Kidney (tissue), 14 donors: ENCODE data around the gene NEGR1. TPM values are rescaled to one million over a fixed set of nuclear protein-coding genes. Genes with fewer than 3 reads are reported as not detected.

Experiments used
- DNase-seq, 5 donors: peaks; one replicate each; pipeline ENCODE4 v3.0.0-alpha.2; 2013 to 2020
- FAIRE-seq: peaks from 2 replicates; lab custom pipeline; 2012; peaks lifted over from hg19 to GRCh38; lab: Jason Lieb, UNC
- H3K27ac ChIP-seq, 2 donors: one replicate each; pipeline ENCODE4 v1.7.0; 2013; ENCODE audit warnings: low read depth in 2 of 2, low read length in 2 of 2, inconsistent platforms in 1 of 2
- H3K27me3 ChIP-seq: one replicate; pipeline ENCODE4 v1.7.1; 2013; ENCODE audit warnings: low read length, inconsistent platforms; ENCODE audit not compliant: control insufficient read depth, insufficient read depth
- H3K36me3 ChIP-seq, 3 donors: one replicate each; pipeline versions ENCODE4 v1.7.0 to v1.7.1; 2013; ENCODE audit warnings: low read length in 3 of 3, control low read depth in 1 of 3, inconsistent platforms in 1 of 3; ENCODE audit not compliant: insufficient read depth in 3 of 3, control insufficient read depth in 2 of 3
- H3K4me1 ChIP-seq, 3 donors: one replicate each; pipeline versions ENCODE4 v1.7.0 to v1.7.1; 2013; ENCODE audit warnings: low read length in 3 of 3, inconsistent platforms in 1 of 3, low read depth in 1 of 3; ENCODE audit not compliant: control insufficient read depth in 2 of 3, insufficient read depth in 2 of 3
- H3K4me3 ChIP-seq, 3 donors: one replicate each; pipeline versions ENCODE4 v1.7.0 to v1.8.1; 2013; ENCODE audit warnings: low read length in 3 of 3, control low read depth in 1 of 3, inconsistent platforms in 1 of 3
- H3K9ac ChIP-seq, 3 donors: one replicate each; pipeline versions ENCODE4 v1.7.0 to v1.7.1; 2013; ENCODE audit warnings: low read length in 3 of 3, control low read depth in 1 of 3, inconsistent platforms in 1 of 3
- H3K9me3 ChIP-seq, 3 donors: one replicate each; pipeline versions ENCODE4 v1.7.0 to v1.7.1; 2013; ENCODE audit warnings: low read length in 3 of 3, control low read depth in 1 of 3, inconsistent platforms in 1 of 3; ENCODE audit not compliant: control insufficient read depth in 2 of 3, insufficient read depth in 1 of 3
- intact Hi-C: fragments of 100-400 bp; cut with DNase I; formaldehyde crosslinking; loops from one replicate; pipeline ENCODE4 v1.11.1; 2022
- polyA plus RNA-seq: library from polyadenylated mRNA; stranded (reverse); fragments of 350-450 nt; fragmentation: Illumina TruSeq; extraction: RNeasy Lipid Tissue Mini Kit (QIAGEN cat#74804); gene quantifications from one replicate; pipeline ENCODE4 v1.2.3, GENCODE V29; 2014; ENCODE audit warnings: low read depth, low replicate concordance; ENCODE audit not compliant: insufficient read depth
- total RNA-seq: library from RNA; stranded (reverse); fragmentation: NEBNext Ultra II Directional; extraction: Animal tissue kit (Norgen Biotek cat#: 25700); gene quantifications from one replicate; pipeline ENCODE4 v1.2.1, GENCODE V29; 2021
- TF ChIP-seq, protein P1 (sequence below): IDR thresholded peaks from 3 replicates; pipeline ENCODE4 v1.5.1; 2012; ENCODE audit warnings: mild to moderate bottlenecking, moderate library complexity, borderline replicate concordance; ENCODE audit not compliant: insufficient read depth; ENCODE audit errors: extremely low read depth
- donor health status: control.
- donor health status: control.
- donor health status: control.
- donor health status: control.
- donor health status: control.
- donor health status: DM: yes; HTN: yes; CAD: no.
- donor health status: Normal renal cell carcinoma (clear cell type).

Gene NEGR1
- total and polyA plus RNA-seq, 2 donors from 2014 or later, result 3.0 to 10.2 TPM

DNA sequence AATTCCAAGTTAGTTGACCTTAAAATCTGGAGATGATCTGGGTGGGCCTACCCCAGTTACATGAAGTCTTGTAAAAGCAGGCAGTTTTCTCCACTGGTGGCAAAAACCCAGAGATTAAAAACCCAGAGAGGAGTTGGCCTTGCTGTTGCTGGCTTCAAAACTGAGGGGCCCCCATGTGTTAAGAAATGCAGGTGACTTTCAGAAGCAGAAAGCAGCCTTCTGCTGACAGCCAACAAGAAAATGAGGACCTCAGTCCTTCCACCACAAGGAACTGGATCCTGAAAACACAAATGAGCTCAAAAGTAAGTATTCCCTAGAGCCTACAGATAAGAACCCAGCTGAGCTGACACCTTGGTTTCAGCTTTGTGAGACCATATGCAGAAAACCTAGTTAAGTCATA lies 857.8 kb downstream of the NEGR1 start:
- Histone ChIP-seq H3K27ac (no peak overlapping the region), H3K9me3 (no peaks in the 10 kb centered on the region), H3K4me1 (no peaks in the 10 kb centered on the region), H3K4me3 (no peak overlapping the region), H3K9ac (no peak overlapping the region), H3K27me3 (no peaks in the 10 kb centered on the region), H3K36me3 (no peaks in the 10 kb centered on the region)
- DNase-seq (no peak), FAIRE-seq (no peak)
- intact Hi-C loops, result no loop called here
- TF ChIP-seq, protein P1, sequence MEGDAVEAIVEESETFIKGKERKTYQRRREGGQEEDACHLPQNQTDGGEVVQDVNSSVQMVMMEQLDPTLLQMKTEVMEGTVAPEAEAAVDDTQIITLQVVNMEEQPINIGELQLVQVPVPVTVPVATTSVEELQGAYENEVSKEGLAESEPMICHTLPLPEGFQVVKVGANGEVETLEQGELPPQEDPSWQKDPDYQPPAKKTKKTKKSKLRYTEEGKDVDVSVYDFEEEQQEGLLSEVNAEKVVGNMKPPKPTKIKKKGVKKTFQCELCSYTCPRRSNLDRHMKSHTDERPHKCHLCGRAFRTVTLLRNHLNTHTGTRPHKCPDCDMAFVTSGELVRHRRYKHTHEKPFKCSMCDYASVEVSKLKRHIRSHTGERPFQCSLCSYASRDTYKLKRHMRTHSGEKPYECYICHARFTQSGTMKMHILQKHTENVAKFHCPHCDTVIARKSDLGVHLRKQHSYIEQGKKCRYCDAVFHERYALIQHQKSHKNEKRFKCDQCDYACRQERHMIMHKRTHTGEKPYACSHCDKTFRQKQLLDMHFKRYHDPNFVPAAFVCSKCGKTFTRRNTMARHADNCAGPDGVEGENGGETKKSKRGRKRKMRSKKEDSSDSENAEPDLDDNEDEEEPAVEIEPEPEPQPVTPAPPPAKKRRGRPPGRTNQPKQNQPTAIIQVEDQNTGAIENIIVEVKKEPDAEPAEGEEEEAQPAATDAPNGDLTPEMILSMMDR, result no peak

- FAIRE-seq (no peak), DNase-seq (no peak)
- Histone ChIP-seq H3K36me3 (no peaks in the 10 kb centered on the region), H3K9ac (no peak overlapping the region), H3K27me3 (no peaks in the 10 kb centered on the region), H3K9me3 (no peaks in the 10 kb centered on the region), H3K4me1 (no peaks in the 10 kb centered on the region), H3K27ac (no peak overlapping the region), H3K4me3 (no peak overlapping the region)
- intact Hi-C loops, result no loop called here
- TF ChIP-seq, protein P1, result no peak
These were observed 860.1 kb downstream of the NEGR1 start for GRCh38 chr1:71422221-71422620.

DNA sequence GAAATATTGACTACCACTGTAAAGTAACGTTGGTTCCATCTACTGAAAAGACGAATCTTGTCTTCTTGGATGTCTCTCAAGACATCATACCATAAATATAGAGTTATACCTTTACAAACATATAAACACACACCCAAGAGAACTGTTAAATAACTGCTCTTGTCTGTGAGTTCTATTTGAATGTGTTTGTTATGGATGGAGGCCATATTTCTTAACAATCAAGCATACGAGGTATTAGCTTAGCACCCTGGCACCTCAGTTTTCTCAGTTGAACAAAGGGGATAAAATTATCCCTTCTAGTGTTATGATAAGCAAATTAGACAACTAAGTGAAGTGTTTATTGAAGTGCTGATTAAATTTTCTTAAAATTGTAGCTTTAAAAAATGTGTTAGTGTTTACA lies 864.9 kb downstream of the NEGR1 start:
- H3K27ac ChIP-seq, result no peak overlapping the region
- no peak overlapping the region for H3K9ac ChIP-seq
- FAIRE-seq (no peak), DNase-seq (no peak)
- H3K4me1 ChIP-seq, result no peaks in the 10 kb centered on the region
- H3K4me3 ChIP-seq, result no peak overlapping the region
- H3K27me3 ChIP-seq, result no peaks in the 10 kb centered on the region
- H3K36me3 ChIP-seq, result no peaks in the 10 kb centered on the region
- TF ChIP-seq, protein P1, result no peak
- intact Hi-C loops, result no loop called here
- no peaks in the 10 kb centered on the region for H3K9me3 ChIP-seq

DNA sequence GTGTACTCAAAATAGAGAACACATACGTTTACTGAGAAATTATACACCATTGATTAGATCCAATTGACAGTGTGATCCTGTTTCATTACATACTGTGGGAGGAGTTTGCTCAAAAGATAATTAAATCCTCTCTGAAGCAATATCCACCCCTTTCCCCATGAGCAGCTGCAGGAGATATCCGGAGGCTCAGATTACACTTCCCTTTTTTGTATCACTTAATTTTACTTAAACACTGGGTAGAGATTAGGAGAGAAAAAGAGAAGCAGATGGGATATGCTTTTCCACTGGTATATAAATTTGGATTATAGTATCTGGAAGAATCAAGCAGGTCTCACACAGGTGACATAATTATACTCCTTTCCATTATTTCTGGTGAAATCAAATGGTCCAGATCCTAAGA lies 868.2 kb downstream of the NEGR1 start:
- TF ChIP-seq, protein P1, result no peak
- no peaks in the 10 kb centered on the region for H3K9me3 ChIP-seq
- H3K27ac ChIP-seq, result no peak overlapping the region
- H3K4me1 ChIP-seq, result no peaks in the 10 kb centered on the region
- peak in 2 of 5 donors; percentile 16 to 17 for DNase-seq
- intact Hi-C loops, result no loop called here
- no peak overlapping the region for H3K9ac ChIP-seq
- no peaks in the 10 kb centered on the region for H3K36me3 ChIP-seq
- FAIRE-seq, result no peak
- no peak overlapping the region for H3K4me3 ChIP-seq
- no peaks in the 10 kb centered on the region for H3K27me3 ChIP-seq
